Memory B cell (primary cell): Measurements from ENCODE around the gene PSAT1.
"Not testable (repeated sequence)": the region's sequence is repeated elsewhere in the genome, so short reads cannot be mapped to it uniquely, and the experiment has no call there.

Source experiments
- ATAC-seq: fragments of 150-1000 bp; cut with Tn5 transposase; 2 replicates; pipeline ENCODE4 v1.10.0; 2021; ENCODE audit warnings: low read depth, mild to moderate bottlenecking, moderate library complexity
- DNase-seq, 2 donors: peaks; one replicate each; pipeline ENCODE4 v3.0.0; 2022; ENCODE audit warnings: low spot score in 2 of 2
- H3K27ac Mint-ChIP-seq: one replicate; pipeline ENCODE4 v1.8.0; 2022; ENCODE audit warnings: mild to moderate bottlenecking, moderate library complexity, mixed read lengths
- H3K27me3 Mint-ChIP-seq: one replicate; pipeline ENCODE4 v1.8.0; 2022; ENCODE audit warnings: mixed read lengths
- H3K36me3 Mint-ChIP-seq: one replicate; pipeline ENCODE4 v1.8.0; 2022; ENCODE audit warnings: mild to moderate bottlenecking, mixed read lengths
- H3K4me1 Mint-ChIP-seq: one replicate; pipeline ENCODE4 v1.8.0; 2022; ENCODE audit warnings: mixed read lengths
- H3K4me3 Mint-ChIP-seq: one replicate; pipeline ENCODE4 v1.8.0; 2022; ENCODE audit warnings: mild to moderate bottlenecking, moderate library complexity, mixed read lengths
- H3K9me3 Mint-ChIP-seq: one replicate; pipeline ENCODE4 v1.8.0; 2022; ENCODE audit warnings: mixed read lengths

Gene PSAT1

DNA sequence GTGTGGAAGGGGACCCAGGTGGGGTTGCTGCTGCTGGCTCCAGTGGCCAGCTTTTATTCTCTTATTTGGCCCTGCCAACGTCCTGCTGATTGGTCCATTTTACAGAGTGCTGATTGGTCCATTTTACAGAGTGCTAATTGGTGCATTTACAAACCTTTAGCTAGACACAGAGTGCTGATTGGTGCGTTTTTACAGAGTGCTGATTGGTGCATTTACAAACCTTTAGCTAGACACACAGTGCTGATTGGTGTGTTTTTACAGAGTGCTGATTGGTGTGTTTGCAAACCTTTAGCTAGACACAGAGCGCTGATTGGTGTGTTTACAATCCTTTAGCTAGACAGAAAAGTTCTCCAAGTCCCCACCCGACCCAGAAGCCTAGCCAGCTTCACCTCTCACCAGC, 12.7 kb upstream of the PSAT1 start:
- H3K9me3 Mint-ChIP-seq, ATAC-seq, H3K27me3 Mint-ChIP-seq, H3K4me1 Mint-ChIP-seq, H3K27ac Mint-ChIP-seq, H3K36me3 Mint-ChIP-seq, DNase-seq, H3K4me3 Mint-ChIP-seq: not testable (repeated sequence)

- no peak overlapping the region for H3K27ac Mint-ChIP-seq
- H3K36me3 Mint-ChIP-seq: no peaks in the 10 kb centered on the region
- DNase-seq (no peak), ATAC-seq (no peak)
- H3K27me3 Mint-ChIP-seq: peaks cover 3% of the 10 kb centered on the region
- no peak overlapping the region for H3K4me3 Mint-ChIP-seq
- H3K9me3 Mint-ChIP-seq: peaks cover 2% of the 10 kb centered on the region
- no peaks in the 10 kb centered on the region for H3K4me1 Mint-ChIP-seq
These were observed 10.8 kb upstream of the PSAT1 start for GRCh38 chr9:78286125-78286524.

GRCh38 chr9:78286946-78287388, 10.0 kb upstream of the PSAT1 start:
- Mint-ChIP-seq H3K27me3 (peaks cover 3% of the 10 kb centered on the region), H3K4me3 (no peak overlapping the region), H3K36me3 (no peaks in the 10 kb centered on the region), H3K9me3 (peaks cover 2% of the 10 kb centered on the region), H3K27ac (no peak overlapping the region), H3K4me1 (no peaks in the 10 kb centered on the region)
- ATAC-seq: no peak
- no peak for DNase-seq

GRCh38 chr9:78288214-78288892, 8.6 kb upstream of the PSAT1 start:
- ATAC-seq: no peak
- no peak overlapping the region for H3K27ac Mint-ChIP-seq
- H3K36me3 Mint-ChIP-seq: no peaks in the 10 kb centered on the region
- peaks cover 3% of the 10 kb centered on the region for H3K27me3 Mint-ChIP-seq
- no peak for DNase-seq
- H3K4me3 Mint-ChIP-seq: no peak overlapping the region
- H3K4me1 Mint-ChIP-seq: no peaks in the 10 kb centered on the region
- H3K9me3 Mint-ChIP-seq: peaks cover 2% of the 10 kb centered on the region

GRCh38 chr9:78289474-78289873, 7.5 kb upstream of the PSAT1 start:
- DNase-seq: no peak
- Mint-ChIP-seq H3K27me3 (peaks cover 3% of the 10 kb centered on the region), H3K4me3 (no peak overlapping the region), H3K4me1 (no peaks in the 10 kb centered on the region), H3K36me3 (no peaks in the 10 kb centered on the region), H3K9me3 (no peaks in the 10 kb centered on the region), H3K27ac (no peak overlapping the region)
- ATAC-seq: no peak

GRCh38 chr9:78291240-78291925, 5.5 kb upstream of the PSAT1 start:
- H3K4me3 Mint-ChIP-seq: no peak overlapping the region
- no peaks in the 10 kb centered on the region for H3K36me3 Mint-ChIP-seq
- H3K27me3 Mint-ChIP-seq: no peaks in the 10 kb centered on the region
- no peak overlapping the region for H3K27ac Mint-ChIP-seq
- no peak for ATAC-seq
- H3K9me3 Mint-ChIP-seq: no peaks in the 10 kb centered on the region
- no peak for DNase-seq
- peaks cover 2% of the 10 kb centered on the region for H3K4me1 Mint-ChIP-seq

GRCh38 chr9:78292026-78292425, 4.9 kb upstream of the PSAT1 start:
- DNase-seq (no peak), ATAC-seq (no peak)
- Mint-ChIP-seq H3K27ac (no peak overlapping the region), H3K36me3 (no peaks in the 10 kb centered on the region), H3K4me1 (peaks cover 4% of the 10 kb centered on the region), H3K27me3 (no peaks in the 10 kb centered on the region), H3K4me3 (no peak overlapping the region), H3K9me3 (no peaks in the 10 kb centered on the region)

GRCh38 chr9:78292716-78293497, 4.0 kb upstream of the PSAT1 start:
- ATAC-seq (no peak), DNase-seq (no peak)
- Mint-ChIP-seq H3K4me1 (peaks cover 9% of the 10 kb centered on the region), H3K4me3 (no peak overlapping the region), H3K36me3 (no peaks in the 10 kb centered on the region), H3K9me3 (no peaks in the 10 kb centered on the region), H3K27me3 (no peaks in the 10 kb centered on the region), H3K27ac (no peak overlapping the region)

- ATAC-seq (no peak), DNase-seq (no peak)
- no peaks in the 10 kb centered on the region for H3K36me3 Mint-ChIP-seq
- peaks cover 9% of the 10 kb centered on the region for H3K4me1 Mint-ChIP-seq
- no peak overlapping the region for H3K27ac Mint-ChIP-seq
- H3K27me3 Mint-ChIP-seq: no peaks in the 10 kb centered on the region
- H3K9me3 Mint-ChIP-seq: no peaks in the 10 kb centered on the region
- H3K4me3 Mint-ChIP-seq: no peak overlapping the region
These were observed 2.4 kb upstream of the PSAT1 start for GRCh38 chr9:78294290-78295176.

DNA sequence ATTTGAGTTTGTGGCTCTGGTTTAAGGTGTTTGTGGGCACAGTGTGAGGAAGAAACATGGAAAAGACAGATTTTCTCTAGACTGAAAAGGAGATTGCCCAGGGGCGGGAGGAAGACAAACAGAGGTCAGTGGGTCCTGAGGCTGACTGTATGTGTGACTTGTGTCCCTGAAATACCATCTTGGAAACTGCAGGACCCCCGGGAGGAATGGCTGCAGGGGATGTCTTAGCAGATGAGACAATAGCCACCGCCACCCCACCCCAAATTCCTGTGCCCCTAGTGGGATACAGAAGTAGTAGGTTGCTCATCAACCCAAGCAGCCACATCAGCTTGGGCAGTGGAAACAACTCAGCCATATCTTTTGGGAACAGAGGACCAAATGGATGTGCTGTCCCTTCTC, 1.7 kb upstream of the PSAT1 start:
- Mint-ChIP-seq H3K4me1 (peaks cover 9% of the 10 kb centered on the region), H3K9me3 (no peaks in the 10 kb centered on the region), H3K27ac (no peak overlapping the region), H3K36me3 (no peaks in the 10 kb centered on the region), H3K4me3 (no peak overlapping the region), H3K27me3 (peaks cover 3% of the 10 kb centered on the region)
- ATAC-seq (no peak), DNase-seq (no peak)

DNA sequence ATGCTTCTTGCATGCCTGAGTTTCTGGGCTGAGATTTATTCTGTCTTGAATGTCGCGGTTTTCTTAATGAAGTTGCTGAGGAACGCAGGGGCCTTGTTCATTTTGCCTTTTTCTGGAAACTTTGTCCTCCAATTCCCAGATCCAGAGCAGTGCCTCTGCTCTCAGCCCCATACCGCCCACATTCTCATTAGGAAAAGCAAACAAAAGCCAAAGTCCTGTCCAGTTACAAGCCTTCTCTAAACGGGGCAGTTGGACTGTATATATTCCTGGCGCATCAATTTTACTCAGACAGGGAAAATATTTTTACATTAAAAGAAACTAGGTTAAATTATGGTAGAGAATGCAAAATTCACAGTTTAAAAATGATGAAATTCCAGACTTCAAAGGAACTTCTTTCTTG, 1.2 kb upstream of the PSAT1 start:
- no peak for DNase-seq
- Mint-ChIP-seq H3K4me1 (peaks cover 9% of the 10 kb centered on the region), H3K36me3 (no peaks in the 10 kb centered on the region), H3K4me3 (peak overlapping the region; percentile 24), H3K27ac (no peak overlapping the region), H3K9me3 (no peaks in the 10 kb centered on the region), H3K27me3 (peaks cover 4% of the 10 kb centered on the region)
- no peak for ATAC-seq

GRCh38 chr9:78296201-78296892, 578 bp upstream of the PSAT1 start:
- no peak overlapping the region for H3K27ac Mint-ChIP-seq
- H3K4me3 Mint-ChIP-seq: peak overlapping the region; percentile 89
- H3K36me3 Mint-ChIP-seq: no peaks in the 10 kb centered on the region
- peaks cover 9% of the 10 kb centered on the region for H3K4me1 Mint-ChIP-seq
- DNase-seq: no peak
- H3K27me3 Mint-ChIP-seq: peaks cover 4% of the 10 kb centered on the region
- H3K9me3 Mint-ChIP-seq: no peaks in the 10 kb centered on the region
- no peak for ATAC-seq

- peak in 1 of 2 donors; percentile 11 for DNase-seq
- ATAC-seq: no peak
- H3K4me3 Mint-ChIP-seq: peak overlapping the region; percentile 89
- no peaks in the 10 kb centered on the region for H3K36me3 Mint-ChIP-seq
- H3K27ac Mint-ChIP-seq: no peak overlapping the region
- peaks cover 4% of the 10 kb centered on the region for H3K27me3 Mint-ChIP-seq
- H3K9me3 Mint-ChIP-seq: no peaks in the 10 kb centered on the region
- H3K4me1 Mint-ChIP-seq: peaks cover 9% of the 10 kb centered on the region
These were observed 692 bp downstream of the PSAT1 start for GRCh38 chr9:78297672-78297961.
